HG03442 (cell line): ENCODE data around the gene MMP7.
"Not testable (repeated sequence)": the region's sequence is repeated elsewhere in the genome, so short reads cannot be mapped to it uniquely, and the experiment has no call there.

ENCODE experiments used
- ATAC-seq: cut with Tn5 transposase; IDR thresholded peaks from one replicate; pipeline ENCODE4 v1.9.1; 2021; ENCODE audit warnings: mild to moderate bottlenecking, moderate library complexity; ENCODE audit not compliant: unreplicated experiment

MMP7 gene

DNA sequence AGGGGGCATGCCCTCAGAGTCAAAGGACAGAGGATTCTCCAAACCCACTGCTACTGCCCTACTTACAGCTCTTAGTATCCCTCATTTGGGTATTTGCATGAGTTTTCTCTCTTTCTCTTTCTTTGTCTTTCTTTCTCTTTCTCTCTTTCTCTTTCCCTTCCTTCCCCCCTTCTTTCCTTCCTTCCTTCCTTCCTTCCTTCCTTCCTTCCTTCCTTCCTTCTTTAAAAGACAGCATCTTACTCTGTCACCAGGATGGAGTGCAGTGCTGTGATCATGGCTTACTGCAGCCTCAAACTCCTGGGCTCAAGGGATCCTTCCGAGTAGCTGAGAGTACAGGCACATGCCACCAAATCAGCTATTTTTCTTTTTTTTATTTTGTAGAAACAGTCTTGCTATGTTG, 14.0 kb upstream of the MMP7 start:
- ATAC-seq, result no peak

GRCh38 chr11:102539567-102539966, 9.0 kb upstream of the MMP7 start:
- ATAC-seq, result no peak

DNA sequence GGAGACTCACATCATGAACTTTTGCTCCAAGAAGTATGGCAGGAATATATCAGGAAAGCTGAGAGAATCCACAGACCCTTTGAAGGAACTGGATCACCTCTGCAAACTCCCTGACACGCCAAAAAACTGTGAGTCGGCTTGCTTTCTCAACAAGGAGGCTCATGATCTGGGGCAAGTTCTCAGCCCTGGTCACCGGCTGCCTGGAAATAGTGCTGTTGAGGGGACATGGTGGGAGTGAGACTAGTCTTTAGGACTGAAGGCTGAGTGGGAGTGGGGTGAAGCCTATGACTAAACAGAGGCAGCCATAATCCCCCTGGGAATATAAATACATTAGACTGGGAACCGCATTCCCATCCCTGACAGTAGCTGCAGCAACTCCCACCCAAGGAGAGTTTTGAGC, 8.4 kb upstream of the MMP7 start:
- no peak for ATAC-seq

- ATAC-seq, result no peak
Measured at GRCh38 chr11:102534261-102534872, 3.8 kb upstream of the MMP7 start.

- no peak for ATAC-seq
Measured at GRCh38 chr11:102528618-102529017, 1.9 kb downstream of the MMP7 start.

- no peak for ATAC-seq
Measured at GRCh38 chr11:102527684-102528083, 2.9 kb downstream of the MMP7 start.

DNA sequence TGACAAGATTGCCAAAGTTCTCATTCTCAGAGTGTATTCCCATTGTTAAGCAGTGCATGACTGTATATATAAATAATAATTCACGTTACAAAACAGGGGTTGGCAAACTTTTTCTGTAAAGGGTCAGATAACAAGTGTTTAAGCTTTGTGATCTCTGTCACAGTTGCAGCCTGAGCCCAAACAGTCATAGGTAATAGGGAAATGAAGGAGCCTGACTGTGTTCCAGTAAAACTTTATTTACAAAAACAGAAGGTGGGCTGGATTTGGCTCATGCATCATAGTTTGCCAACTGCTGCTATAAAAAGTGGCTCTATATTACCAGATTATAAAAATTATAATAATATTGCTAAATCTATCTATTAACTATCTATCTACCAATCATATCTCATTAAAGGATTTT, 3.5 kb downstream of the MMP7 start:
- no peak for ATAC-seq

DNA sequence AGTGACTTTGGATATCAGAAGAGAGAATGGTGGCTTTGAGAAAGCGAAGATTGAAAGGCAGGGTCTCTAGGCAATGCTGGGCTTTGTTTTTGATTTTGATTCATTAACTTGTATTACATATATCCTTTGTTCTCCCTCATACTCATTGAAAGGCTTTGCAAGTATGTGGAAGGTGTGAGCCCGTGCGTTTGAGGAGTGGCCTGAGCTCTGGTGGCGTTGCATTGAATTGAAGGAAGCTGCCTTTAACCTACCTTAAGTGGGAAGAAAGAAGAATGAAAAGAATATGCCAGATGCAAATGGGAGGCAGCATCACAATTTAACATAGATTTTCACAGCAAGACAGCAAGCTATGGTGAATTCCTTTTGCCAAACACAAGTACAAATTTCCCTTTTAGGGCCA, 6.7 kb downstream of the MMP7 start:
- ATAC-seq, result no peak

DNA sequence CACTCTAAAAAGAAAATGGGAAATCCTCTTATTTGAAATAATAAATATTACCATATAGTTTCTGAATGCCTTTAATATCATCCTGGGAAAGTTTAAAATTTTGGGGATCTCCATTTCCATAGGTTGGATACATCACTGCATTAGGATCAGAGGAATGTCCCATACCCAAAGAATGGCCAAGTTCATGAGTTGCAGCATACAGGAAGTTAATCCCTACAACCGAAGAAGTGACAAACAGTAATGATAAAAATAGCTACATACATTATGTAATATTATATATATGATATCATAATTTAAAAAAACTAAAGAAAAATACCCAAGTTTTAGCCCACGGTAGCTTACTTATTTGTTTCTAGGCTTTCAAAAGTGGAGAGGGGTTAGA, 7.4 kb downstream of the MMP7 start:
- no peak for ATAC-seq

DNA sequence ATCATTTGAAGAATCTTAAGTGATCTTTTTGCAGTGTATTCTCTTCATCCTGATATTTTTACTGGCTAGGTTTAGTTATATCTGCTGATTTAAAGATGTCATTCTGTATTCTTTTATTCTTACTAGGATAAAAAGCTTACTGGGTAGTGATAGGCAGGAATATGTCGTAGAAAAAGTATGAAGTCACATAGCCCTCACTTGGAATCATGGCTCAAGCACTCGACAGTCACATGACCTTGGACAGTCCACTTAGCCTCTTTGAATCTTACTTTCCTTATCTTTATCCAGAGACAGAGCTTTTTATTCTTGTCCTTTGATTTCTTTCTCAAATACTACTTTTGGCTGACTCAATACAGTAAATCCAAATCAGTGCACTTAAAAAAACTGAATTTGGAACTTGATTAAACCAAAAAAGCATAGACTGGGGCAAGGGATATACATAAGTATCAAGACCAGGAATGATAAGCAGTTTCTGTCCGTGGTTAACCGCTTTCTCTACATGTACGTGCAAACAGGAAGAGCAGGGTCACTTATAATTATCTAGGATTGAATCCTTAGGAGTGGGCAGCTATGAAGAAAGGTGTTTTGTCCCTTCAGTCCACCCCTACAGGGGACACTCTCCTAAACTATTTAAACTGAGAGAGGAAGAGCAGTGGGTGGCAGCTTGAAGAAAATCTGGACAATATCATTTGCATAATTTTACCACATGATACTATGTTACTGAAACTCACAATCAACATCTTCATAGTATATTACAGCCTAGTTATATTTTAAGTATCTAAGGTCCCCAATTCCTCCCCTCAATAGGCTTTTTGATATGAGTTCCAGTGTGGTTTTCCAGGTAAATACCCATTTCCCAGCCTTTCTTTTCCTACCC, 8.0 kb downstream of the MMP7 start:
- ATAC-seq, result no peak

- no peak for ATAC-seq
Measured at GRCh38 chr11:102521121-102521520, 9.4 kb downstream of the MMP7 start.

DNA sequence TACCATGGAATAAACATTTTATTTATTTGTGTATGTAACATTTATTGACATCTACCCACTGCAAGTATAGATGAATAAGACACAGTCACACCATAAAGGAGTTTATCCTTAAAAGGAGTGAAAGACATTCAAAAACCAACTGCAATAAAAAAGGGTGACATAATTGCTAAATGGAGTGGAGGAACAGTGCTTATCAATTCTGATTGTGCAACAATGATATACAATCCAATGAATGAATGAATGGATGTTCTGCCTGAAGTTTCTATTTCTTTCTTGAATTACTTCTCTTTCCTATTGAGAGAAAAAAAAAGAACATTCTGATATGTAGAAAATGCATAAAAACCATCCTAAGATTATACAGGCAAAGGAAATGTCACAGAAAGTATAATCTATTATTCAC, 10.0 kb downstream of the MMP7 start:
- no peak for ATAC-seq

DNA sequence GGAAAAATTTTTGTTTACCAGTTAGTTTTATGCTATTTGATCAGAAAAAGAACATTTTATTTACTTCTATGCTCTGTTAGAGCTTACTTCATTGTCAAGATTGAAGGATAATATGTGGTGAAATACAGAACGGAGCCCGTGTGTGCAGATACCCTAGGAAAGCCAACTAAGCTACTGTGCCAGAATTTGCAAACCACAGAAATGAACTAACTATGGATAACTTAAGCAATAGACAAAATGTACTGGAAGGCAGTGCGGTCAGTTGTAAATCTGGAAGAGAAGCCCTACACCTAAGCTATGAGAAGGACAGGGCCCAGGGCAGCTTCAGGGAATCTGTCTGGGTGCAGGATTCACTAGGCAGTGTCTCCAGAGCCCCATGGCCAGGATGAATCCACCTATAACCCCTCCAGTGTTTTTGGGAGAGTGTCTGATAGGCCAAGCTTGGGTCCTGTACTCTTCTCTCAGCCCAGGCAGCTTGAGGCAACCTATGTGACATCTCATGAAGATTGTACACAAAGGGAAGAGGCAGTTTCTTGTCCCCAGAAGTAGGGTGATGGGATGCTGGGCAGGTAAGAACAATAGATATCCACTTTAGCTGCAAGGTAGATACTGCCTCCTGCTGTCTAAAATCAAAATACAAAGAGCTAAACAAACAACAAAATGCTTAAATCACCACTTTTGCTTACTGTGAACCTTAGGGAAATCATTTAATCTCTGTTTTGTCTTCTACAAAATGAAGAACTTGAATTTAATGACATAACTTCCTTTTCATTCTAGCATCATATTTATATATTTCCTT, 12.1 kb downstream of the MMP7 start:
- ATAC-seq, result no peak

- ATAC-seq, result no peak
Measured at GRCh38 chr11:102517670-102518069, 12.9 kb downstream of the MMP7 start.

GRCh38 chr11:102516179-102516578, 14.4 kb downstream of the MMP7 start:
- no peak for ATAC-seq

- ATAC-seq, result no peak
Measured at GRCh38 chr11:102513869-102514268, 16.7 kb downstream of the MMP7 start.

- ATAC-seq, result no peak
Measured at GRCh38 chr11:102510439-102511135, 20.0 kb downstream of the MMP7 start.

- ATAC-seq, result not testable (repeated sequence)
Measured at GRCh38 chr11:102502831-102503230, 27.7 kb downstream of the MMP7 start.

DNA sequence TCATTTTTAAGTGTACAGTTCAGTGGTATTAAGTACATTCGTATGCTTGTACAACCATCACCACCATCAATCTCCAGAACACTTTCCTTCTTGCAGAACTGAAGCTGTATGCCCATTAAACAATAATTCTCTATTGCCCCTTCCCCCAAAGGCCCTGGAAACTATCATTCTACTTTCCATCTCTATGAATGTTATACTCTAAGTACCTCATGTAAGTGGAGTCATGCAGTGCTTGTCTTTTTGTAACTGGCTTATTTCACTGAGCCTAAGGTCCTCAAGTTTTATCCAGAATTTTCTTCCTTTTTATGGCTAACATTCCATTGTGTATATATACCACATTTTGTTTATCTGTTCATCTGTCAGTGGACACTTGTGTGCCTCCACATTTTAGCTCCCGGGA, 29.7 kb downstream of the MMP7 start:
- no peak for ATAC-seq

- ATAC-seq, result no peak
Measured at GRCh38 chr11:102499931-102500330, 30.6 kb downstream of the MMP7 start.

GRCh38 chr11:102499151-102499550, 31.4 kb downstream of the MMP7 start:
- ATAC-seq, result no peak
